Measurements from ENCODE around the gene ALKBH5.

ALKBH5 gene

DNA sequence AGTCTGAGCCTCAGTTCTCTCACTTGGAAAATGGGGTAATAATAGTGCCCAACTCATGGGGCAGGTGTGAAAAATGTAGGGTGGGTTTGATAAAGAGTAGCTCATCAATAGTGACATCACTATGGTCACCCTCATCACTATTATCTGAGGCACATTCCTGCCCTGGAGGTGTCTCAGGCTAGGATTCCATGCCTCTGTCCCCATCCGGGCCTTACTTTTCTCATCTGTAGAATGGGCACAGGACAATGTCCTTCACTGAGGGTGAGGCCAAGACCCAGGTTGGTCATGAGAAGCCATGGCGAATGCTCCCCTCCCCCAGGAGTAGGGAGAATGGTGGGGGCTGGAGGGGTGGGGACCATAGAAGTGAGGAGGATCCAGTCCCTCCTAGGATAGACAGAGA lies 44.5 kb upstream of the ALKBH5 start:
- CTCF ChIA-PET: interaction anchor here (0.6 to 1.5 kb wide), 4 partner anchors 45 to 250 kb away, joined by 3 to 5 read pairs (median 3); partner anchors contain the start of gene ALKBH5
- no peak overlapping the region for H3K4me3 ChIP-seq (ENCODE audit: low read depth, low read length)

More for the DNA sequence above, 44.5 kb upstream of the ALKBH5 start:
- POLR2A ChIA-PET: interaction anchor here (1.3 kb wide), 1 partner anchor 44 kb away, joined by 3 read pairs; the partner anchor contains the start of gene ALKBH5
- Histone ChIP-seq H3K4me1 (ENCODE audit: control insufficient read depth, insufficient read depth, low read length) (no peaks in the 10 kb centered on the region), H3K27ac (ENCODE audit: extremely low read depth, low read depth, low read length) (no peak overlapping the region), H3K36me3 (ENCODE audit: control insufficient read depth in 2 of 2, insufficient read depth in 1 of 2, low read length in 2 of 2) (no peaks in the 10 kb centered on the region; a peak in 1 of 3 replicates), H3K9me3 (ENCODE audit: control insufficient read depth, insufficient read depth, low read depth, low read length) (no peaks in the 10 kb centered on the region)
- TF ChIP-seq, protein P1, sequence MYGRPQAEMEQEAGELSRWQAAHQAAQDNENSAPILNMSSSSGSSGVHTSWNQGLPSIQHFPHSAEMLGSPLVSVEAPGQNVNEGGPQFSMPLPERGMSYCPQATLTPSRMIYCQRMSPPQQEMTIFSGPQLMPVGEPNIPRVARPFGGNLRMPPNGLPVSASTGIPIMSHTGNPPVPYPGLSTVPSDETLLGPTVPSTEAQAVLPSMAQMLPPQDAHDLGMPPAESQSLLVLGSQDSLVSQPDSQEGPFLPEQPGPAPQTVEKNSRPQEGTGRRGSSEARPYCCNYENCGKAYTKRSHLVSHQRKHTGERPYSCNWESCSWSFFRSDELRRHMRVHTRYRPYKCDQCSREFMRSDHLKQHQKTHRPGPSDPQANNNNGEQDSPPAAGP (tag by site-specific recombination; IDR thresholded peaks at IDR 0.05): no peak
- TF ChIP-seq, protein P2, sequence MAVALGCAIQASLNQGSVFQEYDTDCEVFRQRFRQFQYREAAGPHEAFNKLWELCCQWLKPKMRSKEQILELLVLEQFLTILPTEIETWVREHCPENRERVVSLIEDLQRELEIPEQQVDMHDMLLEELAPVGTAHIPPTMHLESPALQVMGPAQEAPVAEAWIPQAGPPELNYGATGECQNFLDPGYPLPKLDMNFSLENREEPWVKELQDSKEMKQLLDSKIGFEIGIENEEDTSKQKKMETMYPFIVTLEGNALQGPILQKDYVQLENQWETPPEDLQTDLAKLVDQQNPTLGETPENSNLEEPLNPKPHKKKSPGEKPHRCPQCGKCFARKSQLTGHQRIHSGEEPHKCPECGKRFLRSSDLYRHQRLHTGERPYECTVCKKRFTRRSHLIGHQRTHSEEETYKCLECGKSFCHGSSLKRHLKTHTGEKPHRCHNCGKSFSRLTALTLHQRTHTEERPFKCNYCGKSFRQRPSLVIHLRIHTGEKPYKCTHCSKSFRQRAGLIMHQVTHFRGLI (tag by site-specific recombination; IDR thresholded peaks at IDR 0.05): no peak
- TF ChIP-seq ZBTB20 (tag by site-specific recombination; IDR thresholded peaks at IDR 0.05): no peak
- no peak for TF ChIP-seq TRIM28 (IDR thresholded peaks at IDR 0.05; ENCODE audit: borderline replicate concordance, low read length)
- no peak; the same call in 1 of the 2 replicates for TF ChIP-seq MZF1 (tag by site-specific recombination; IDR thresholded peaks at IDR 0.05; ENCODE audit: borderline replicate concordance)
- no peak for TF ChIP-seq ZNF785 (tag by site-specific recombination; IDR thresholded peaks at IDR 0.05)
- TF ChIP-seq, protein P3, sequence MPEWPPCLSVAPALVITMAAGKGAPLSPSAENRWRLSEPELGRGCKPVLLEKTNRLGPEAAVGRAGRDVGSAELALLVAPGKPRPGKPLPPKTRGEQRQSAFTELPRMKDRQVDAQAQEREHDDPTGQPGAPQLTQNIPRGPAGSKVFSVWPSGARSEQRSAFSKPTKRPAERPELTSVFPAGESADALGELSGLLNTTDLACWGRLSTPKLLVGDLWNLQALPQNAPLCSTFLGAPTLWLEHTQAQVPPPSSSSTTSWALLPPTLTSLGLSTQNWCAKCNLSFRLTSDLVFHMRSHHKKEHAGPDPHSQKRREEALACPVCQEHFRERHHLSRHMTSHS (tag by site-specific recombination; IDR thresholded peaks at IDR 0.05): no peak
- no peak for TF ChIP-seq KLF1 (tag by site-specific recombination; IDR thresholded peaks at IDR 0.05)
- TF ChIP-seq, protein P4, sequence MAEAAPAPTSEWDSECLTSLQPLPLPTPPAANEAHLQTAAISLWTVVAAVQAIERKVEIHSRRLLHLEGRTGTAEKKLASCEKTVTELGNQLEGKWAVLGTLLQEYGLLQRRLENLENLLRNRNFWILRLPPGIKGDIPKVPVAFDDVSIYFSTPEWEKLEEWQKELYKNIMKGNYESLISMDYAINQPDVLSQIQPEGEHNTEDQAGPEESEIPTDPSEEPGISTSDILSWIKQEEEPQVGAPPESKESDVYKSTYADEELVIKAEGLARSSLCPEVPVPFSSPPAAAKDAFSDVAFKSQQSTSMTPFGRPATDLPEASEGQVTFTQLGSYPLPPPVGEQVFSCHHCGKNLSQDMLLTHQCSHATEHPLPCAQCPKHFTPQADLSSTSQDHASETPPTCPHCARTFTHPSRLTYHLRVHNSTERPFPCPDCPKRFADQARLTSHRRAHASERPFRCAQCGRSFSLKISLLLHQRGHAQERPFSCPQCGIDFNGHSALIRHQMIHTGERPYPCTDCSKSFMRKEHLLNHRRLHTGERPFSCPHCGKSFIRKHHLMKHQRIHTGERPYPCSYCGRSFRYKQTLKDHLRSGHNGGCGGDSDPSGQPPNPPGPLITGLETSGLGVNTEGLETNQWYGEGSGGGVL (tag by site-specific recombination; IDR thresholded peaks at IDR 0.05): no peak
- TF ChIP-seq, protein P5, sequence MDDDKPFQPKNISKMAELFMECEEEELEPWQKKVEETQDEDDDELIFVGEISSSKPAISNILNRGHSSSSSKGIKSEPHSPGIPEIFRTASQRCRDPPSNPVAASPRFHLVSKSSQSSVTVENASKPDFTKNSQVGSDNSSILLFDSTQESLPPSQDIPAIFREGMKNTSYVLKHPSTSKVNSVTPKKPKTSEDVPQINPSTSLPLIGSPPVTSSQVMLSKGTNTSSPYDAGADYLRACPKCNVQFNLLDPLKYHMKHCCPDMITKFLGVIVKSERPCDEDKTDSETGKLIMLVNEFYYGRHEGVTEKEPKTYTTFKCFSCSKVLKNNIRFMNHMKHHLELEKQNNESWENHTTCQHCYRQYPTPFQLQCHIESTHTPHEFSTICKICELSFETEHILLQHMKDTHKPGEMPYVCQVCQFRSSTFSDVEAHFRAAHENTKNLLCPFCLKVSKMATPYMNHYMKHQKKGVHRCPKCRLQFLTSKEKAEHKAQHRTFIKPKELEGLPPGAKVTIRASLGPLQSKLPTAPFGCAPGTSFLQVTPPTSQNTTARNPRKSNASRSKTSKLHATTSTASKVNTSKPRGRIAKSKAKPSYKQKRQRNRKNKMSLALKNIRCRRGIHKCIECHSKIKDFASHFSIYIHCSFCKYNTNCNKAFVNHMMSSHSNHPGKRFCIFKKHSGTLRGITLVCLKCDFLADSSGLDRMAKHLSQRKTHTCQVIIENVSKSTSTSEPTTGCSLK (tag by site-specific recombination; IDR thresholded peaks at IDR 0.05): no peak
- TF ChIP-seq, protein P6, sequence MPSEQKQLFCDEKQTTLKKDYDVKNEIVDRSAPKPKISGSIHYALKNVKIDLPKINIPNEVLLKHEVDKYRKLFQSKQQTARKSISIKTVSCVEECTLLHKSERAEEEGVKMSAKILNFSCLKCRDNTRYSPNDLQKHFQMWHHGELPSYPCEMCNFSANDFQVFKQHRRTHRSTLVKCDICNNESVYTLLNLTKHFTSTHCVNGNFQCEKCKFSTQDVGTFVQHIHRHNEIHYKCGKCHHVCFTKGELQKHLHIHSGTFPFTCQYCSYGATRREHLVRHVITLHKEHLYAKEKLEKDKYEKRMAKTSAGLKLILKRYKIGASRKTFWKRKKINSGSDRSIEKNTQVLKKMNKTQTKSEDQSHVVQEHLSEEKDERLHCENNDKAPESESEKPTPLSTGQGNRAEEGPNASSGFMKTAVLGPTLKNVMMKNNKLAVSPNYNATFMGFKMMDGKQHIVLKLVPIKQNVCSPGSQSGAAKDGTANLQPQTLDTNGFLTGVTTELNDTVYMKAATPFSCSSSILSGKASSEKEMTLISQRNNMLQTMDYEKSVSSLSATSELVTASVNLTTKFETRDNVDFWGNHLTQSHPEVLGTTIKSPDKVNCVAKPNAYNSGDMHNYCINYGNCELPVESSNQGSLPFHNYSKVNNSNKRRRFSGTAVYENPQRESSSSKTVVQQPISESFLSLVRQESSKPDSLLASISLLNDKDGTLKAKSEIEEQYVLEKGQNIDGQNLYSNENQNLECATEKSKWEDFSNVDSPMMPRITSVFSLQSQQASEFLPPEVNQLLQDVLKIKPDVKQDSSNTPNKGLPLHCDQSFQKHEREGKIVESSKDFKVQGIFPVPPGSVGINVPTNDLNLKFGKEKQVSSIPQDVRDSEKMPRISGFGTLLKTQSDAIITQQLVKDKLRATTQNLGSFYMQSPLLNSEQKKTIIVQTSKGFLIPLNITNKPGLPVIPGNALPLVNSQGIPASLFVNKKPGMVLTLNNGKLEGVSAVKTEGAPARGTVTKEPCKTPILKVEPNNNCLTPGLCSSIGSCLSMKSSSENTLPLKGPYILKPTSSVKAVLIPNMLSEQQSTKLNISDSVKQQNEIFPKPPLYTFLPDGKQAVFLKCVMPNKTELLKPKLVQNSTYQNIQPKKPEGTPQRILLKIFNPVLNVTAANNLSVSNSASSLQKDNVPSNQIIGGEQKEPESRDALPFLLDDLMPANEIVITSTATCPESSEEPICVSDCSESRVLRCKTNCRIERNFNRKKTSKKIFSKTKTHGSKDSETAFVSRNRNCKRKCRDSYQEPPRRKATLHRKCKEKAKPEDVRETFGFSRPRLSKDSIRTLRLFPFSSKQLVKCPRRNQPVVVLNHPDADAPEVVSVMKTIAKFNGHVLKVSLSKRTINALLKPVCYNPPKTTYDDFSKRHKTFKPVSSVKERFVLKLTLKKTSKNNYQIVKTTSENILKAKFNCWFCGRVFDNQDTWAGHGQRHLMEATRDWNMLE (tag by site-specific recombination; conservative IDR thresholded peaks at IDR 0.05; ENCODE audit: low read depth): no peak
- no peak for TF ChIP-seq ZNF830 (tag by site-specific recombination; IDR thresholded peaks at IDR 0.05; ENCODE audit: low read depth)
- no peak for TF ChIP-seq ZNF266 (tag by site-specific recombination; IDR thresholded peaks at IDR 0.05; ENCODE audit: low read depth)
- TF ChIP-seq ZNF621 (tag by site-specific recombination; IDR thresholded peaks at IDR 0.05): no peak
- no peak for TF ChIP-seq ZNF350 (tag by site-specific recombination; IDR thresholded peaks at IDR 0.05)
- TF ChIP-seq, protein P7, sequence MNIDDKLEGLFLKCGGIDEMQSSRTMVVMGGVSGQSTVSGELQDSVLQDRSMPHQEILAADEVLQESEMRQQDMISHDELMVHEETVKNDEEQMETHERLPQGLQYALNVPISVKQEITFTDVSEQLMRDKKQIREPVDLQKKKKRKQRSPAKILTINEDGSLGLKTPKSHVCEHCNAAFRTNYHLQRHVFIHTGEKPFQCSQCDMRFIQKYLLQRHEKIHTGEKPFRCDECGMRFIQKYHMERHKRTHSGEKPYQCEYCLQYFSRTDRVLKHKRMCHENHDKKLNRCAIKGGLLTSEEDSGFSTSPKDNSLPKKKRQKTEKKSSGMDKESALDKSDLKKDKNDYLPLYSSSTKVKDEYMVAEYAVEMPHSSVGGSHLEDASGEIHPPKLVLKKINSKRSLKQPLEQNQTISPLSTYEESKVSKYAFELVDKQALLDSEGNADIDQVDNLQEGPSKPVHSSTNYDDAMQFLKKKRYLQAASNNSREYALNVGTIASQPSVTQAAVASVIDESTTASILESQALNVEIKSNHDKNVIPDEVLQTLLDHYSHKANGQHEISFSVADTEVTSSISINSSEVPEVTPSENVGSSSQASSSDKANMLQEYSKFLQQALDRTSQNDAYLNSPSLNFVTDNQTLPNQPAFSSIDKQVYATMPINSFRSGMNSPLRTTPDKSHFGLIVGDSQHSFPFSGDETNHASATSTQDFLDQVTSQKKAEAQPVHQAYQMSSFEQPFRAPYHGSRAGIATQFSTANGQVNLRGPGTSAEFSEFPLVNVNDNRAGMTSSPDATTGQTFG (tag by site-specific recombination; IDR thresholded peaks at IDR 0.05; ENCODE audit: borderline replicate concordance): no peak
- no peak for TF ChIP-seq ZNF24 (tag by site-specific recombination; IDR thresholded peaks at IDR 0.05)
- no peak for TF ChIP-seq FEZF1 (tag by site-specific recombination; IDR thresholded peaks at IDR 0.05)

Data from HEK293 (cell line).